SIG-M5 treated with dmso at 0.1 percent for 504 hours (cell line): ENCODE measurements around the gene DIPK1A.

Source experiments
- DNase-seq: peaks from one replicate; lab custom pipeline; 2025; ENCODE audit not compliant: unreplicated experiment; lab: John Stamatoyannopoulos, UW

Gene DIPK1A

GRCh38 chr1:92843429-92844352, 117.6 kb downstream of the DIPK1A start:
- no peak for DNase-seq

- DNase-seq: no peak
Measured at GRCh38 chr1:92843046-92843423, 118.2 kb downstream of the DIPK1A start.

GRCh38 chr1:92842082-92843045, 118.9 kb downstream of the DIPK1A start:
- no peak for DNase-seq

- DNase-seq: no peak
Measured at GRCh38 chr1:92840600-92840999, 120.7 kb downstream of the DIPK1A start.

GRCh38 chr1:92839442-92839841, 121.8 kb downstream of the DIPK1A start:
- no peak for DNase-seq

- DNase-seq: no peak
Measured at GRCh38 chr1:92838519-92838918, 122.7 kb downstream of the DIPK1A start.

- DNase-seq: no peak
Measured at GRCh38 chr1:92837062-92837461, 124.2 kb downstream of the DIPK1A start.

- DNase-seq: no peak
Measured at GRCh38 chr1:92834617-92835016, 126.6 kb downstream of the DIPK1A start.

- DNase-seq: no peak
Measured at GRCh38 chr1:92833840-92834239, 127.4 kb downstream of the DIPK1A start.

- DNase-seq: no peak
Measured at GRCh38 chr1:92832537-92833114, 128.6 kb downstream of the DIPK1A start.

- DNase-seq: peak; percentile 93
Measured at GRCh38 chr1:92831762-92832536, 129.3 kb downstream of the DIPK1A start, which contains the start of gene RPL5. TSS of gene RPL5 (plus strand) at chr1:92832040. CDS start at chr1:92832115, 75 bp downstream.

GRCh38 chr1:92831368-92831761, 129.9 kb downstream of the DIPK1A start:
- DNase-seq: no peak

GRCh38 chr1:92826792-92827191, 134.5 kb downstream of the DIPK1A start:
- DNase-seq: no peak

- no peak for DNase-seq
Measured at GRCh38 chr1:92822879-92823278, 138.4 kb downstream of the DIPK1A start.

- no peak for DNase-seq
Measured at GRCh38 chr1:92820551-92820950, 140.7 kb downstream of the DIPK1A start.

- no peak for DNase-seq
Measured at GRCh38 chr1:92820024-92820423, 141.2 kb downstream of the DIPK1A start.

GRCh38 chr1:92817986-92818764, 143.1 kb downstream of the DIPK1A start:
- DNase-seq: peak; percentile 21

GRCh38 chr1:92817137-92817697, 144.0 kb downstream of the DIPK1A start:
- no peak for DNase-seq

- DNase-seq: no peak
Measured at GRCh38 chr1:92816732-92817131, 144.5 kb downstream of the DIPK1A start.
